22Rv1 (cell line): ENCODE data around the gene DMXL2.

Experiments
- CTCF ChIP-seq: fragments of 450-650 bp; IDR thresholded peaks from 2 replicates; pipeline ENCODE4 v1.5.1; 2017; ENCODE audit warnings: mild to moderate bottlenecking
- ZFX ChIP-seq: fragments of 450-650 bp; IDR thresholded peaks from 2 replicates; pipeline ENCODE4 v1.6.1; 2017; ENCODE audit warnings: antibody characterized with exemption, borderline replicate concordance

GRCh38 chr15:51547656-51548055, 74.9 kb downstream of the DMXL2 start:
- TF ChIP-seq CTCF (no peak), ZFX (no peak)
